AG04450 (cell line): ENCODE measurements around the gene CENPM. TPM values are rescaled to one million over a fixed set of nuclear protein-coding genes. Genes with fewer than 3 reads are reported as not detected.

Experiments used
- CTCF ChIA-PET: fragments of 300-600, 350-600 bp; formaldehyde crosslinking; extraction: SDS; loops from one replicate; lab custom pipeline; 2022; ENCODE audit warnings: antibody characterized with exemption, inconsistent platforms; lab: Charles Lee
- POLR2A ChIA-PET: fragments of 350-600 bp; formaldehyde crosslinking; extraction: SDS; loops from one replicate; lab custom pipeline; 2021; ENCODE audit warnings: antibody characterized with exemption, inconsistent platforms; lab: Yijun Ruan, JAX
- DNase-seq: peaks from one replicate; pipeline ENCODE4 v3.0.0-alpha.2; 2011; ENCODE audit warnings: low read depth, low spot score
- H3K27ac ChIP-seq: one replicate; pipeline ENCODE4 v1.5.1; 2012; ENCODE audit warnings: low read depth, low read length, control low read depth
- H3K27me3 ChIP-seq: one replicate; pipeline ENCODE4 v1.6.0; 2012; ENCODE audit warnings: low read length; ENCODE audit not compliant: control insufficient read depth, insufficient read depth
- H3K4me3 ChIP-seq: 2 replicates; pipeline ENCODE4 v1.5.1; 2011; ENCODE audit warnings: mild to moderate bottlenecking, low read depth, low read length, control low read depth
- H3K9me3 ChIP-seq: 2 replicates; pipeline ENCODE4 v1.5.1; 2012; ENCODE audit warnings: low read length; ENCODE audit not compliant: control insufficient read depth, insufficient read depth
- polyA plus RNA-seq: library from polyadenylated mRNA; depleted of rRNA; stranded (reverse); fragments of >200 nt; gene quantifications from 2 replicates; pipeline ENCODE4 v1.2.3, GENCODE V29; 2011
- TF ChIP-seq, protein P1 (sequence below): IDR thresholded peaks from 2 replicates; pipeline ENCODE4 v1.5.1; 2011; ENCODE audit warnings: low read depth, low read length, control low read depth, inconsistent platforms

The CENPM gene
- polyA plus RNA-seq, 1 experiment: 5.1 TPM

GRCh38 chr22:41932353-41932752 is 14.6 kb downstream of the CENPM start:
- no peak overlapping the region for H3K4me3 ChIP-seq
- TF ChIP-seq, protein P1, sequence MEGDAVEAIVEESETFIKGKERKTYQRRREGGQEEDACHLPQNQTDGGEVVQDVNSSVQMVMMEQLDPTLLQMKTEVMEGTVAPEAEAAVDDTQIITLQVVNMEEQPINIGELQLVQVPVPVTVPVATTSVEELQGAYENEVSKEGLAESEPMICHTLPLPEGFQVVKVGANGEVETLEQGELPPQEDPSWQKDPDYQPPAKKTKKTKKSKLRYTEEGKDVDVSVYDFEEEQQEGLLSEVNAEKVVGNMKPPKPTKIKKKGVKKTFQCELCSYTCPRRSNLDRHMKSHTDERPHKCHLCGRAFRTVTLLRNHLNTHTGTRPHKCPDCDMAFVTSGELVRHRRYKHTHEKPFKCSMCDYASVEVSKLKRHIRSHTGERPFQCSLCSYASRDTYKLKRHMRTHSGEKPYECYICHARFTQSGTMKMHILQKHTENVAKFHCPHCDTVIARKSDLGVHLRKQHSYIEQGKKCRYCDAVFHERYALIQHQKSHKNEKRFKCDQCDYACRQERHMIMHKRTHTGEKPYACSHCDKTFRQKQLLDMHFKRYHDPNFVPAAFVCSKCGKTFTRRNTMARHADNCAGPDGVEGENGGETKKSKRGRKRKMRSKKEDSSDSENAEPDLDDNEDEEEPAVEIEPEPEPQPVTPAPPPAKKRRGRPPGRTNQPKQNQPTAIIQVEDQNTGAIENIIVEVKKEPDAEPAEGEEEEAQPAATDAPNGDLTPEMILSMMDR: no peak
- CTCF ChIA-PET: no interaction called here
- no peaks in the 10 kb centered on the region for H3K9me3 ChIP-seq
- H3K27ac ChIP-seq: no peak overlapping the region
- H3K27me3 ChIP-seq: no peaks in the 10 kb centered on the region
- POLR2A ChIA-PET: no interaction called here
- no peak for DNase-seq

DNA sequence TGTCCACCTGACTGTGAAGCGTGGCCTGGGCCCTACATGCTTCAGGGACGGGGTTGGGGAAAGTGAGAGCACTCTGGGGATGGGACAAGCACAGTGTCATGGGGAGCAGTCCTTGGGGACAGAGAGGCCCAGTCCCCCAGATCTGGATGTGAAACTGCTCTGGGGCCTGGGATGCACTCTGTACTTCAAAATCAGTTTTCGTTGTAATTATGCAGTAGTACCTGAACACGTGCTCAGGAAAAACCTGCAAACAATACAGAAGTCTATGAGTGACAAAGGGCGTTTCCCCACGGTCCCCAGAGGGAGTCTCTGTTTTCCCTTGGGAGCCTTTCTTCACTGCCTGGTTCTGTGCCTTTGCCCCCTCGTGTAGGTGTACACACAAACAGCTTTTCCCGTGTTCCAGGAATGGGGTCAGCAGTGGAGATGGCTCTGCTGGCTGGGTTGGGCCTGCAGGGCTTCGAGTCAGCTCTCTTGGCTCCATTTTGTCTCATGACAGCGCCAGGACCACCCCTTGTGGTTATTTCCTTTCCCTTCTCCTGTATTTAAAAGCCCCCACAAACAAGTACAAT is 15.2 kb downstream of the CENPM start:
- ChIA-PET POLR2A (no interaction called here), CTCF (interaction anchor here (0.6 to 1.8 kb wide), 2 partner anchors 9 to 235 kb away, joined by 3 to 6 read pairs; no protein-coding TSS in a partner anchor)
- H3K27me3 ChIP-seq: no peaks in the 10 kb centered on the region
- TF ChIP-seq, protein P1: no peak
- H3K4me3 ChIP-seq: no peak overlapping the region
- DNase-seq: no peak
- H3K9me3 ChIP-seq: no peaks in the 10 kb centered on the region
- no peak overlapping the region for H3K27ac ChIP-seq

DNA sequence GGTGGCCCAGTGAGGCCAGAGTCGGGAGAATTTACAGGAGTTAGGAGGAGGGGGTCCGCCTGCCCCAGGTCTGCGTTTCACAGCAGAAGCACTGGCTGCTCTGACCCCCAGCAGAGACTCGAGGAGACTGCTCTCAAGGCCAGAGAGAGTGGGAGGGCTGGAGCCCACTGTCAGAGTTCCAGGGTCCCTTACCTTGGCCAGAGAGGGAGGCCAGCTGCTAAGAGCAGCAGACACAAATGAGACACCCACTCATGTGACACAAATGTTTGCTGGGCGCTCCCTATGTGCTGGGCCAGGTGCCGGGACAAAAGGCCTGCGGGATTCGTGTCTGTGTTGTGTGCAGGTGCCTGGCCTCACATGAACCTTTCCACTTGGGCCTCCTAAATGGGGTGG is 17.5 kb downstream of the CENPM start:
- Histone ChIP-seq H3K4me3 (no peak overlapping the region), H3K9me3 (no peaks in the 10 kb centered on the region; the same call in 1 of the 2 replicates), H3K27me3 (peaks cover 9% of the 10 kb centered on the region), H3K27ac (no peak overlapping the region)
- ChIA-PET CTCF (no interaction called here), POLR2A (interaction anchor here (1.2 kb wide), 1 partner anchor 15 kb away, joined by 3 read pairs; no protein-coding TSS in a partner anchor)
- no peak for DNase-seq
- TF ChIP-seq, protein P1: no peak

- TF ChIP-seq, protein P1: no peak
- H3K9me3 ChIP-seq: no peaks in the 10 kb centered on the region; the same call in 1 of the 2 replicates
- no peak overlapping the region for H3K4me3 ChIP-seq
- DNase-seq: no peak
- POLR2A ChIA-PET: interaction anchor here (0.5 to 1.2 kb wide), 2 partner anchors 15 to 298 kb away, joined by 3 read pairs; no protein-coding TSS in a partner anchor
- no peak overlapping the region for H3K27ac ChIP-seq
- peaks cover 9% of the 10 kb centered on the region for H3K27me3 ChIP-seq
- CTCF ChIA-PET: no interaction called here
Observed at GRCh38 chr22:41928593-41929417, 18.1 kb downstream of the CENPM start.

DNA sequence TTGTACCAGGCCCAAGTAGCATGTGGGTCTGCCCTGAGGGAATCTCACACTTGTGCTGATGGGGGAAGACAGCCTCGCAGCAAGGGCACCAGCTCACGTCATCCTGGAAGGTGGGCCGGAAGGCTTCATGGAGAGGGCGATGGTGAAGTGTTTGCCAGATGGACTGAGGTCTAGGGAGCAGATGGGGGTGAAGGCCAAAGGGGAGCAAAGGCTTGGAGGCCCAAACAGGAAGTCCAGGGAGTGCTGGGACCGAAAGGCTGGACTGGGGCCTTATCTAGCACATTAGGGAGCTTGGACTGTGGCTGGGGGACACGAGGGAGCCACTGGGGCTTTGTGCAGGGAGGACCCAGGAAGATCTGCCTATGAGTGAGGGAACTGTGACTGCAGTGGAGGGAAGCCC is 19.1 kb downstream of the CENPM start:
- Histone ChIP-seq H3K4me3 (no peak overlapping the region), H3K27me3 (peaks cover 12% of the 10 kb centered on the region), H3K27ac (no peak overlapping the region), H3K9me3 (no peaks in the 10 kb centered on the region; the same call in 1 of the 2 replicates)
- ChIA-PET CTCF (interaction anchor here (4.2 kb wide), 1 partner anchor 181 kb away, joined by 22 read pairs; no protein-coding TSS in a partner anchor), POLR2A (no interaction called here)
- no peak for DNase-seq
- TF ChIP-seq, protein P1: no peak
